ENCODE results near the gene IRAG1.

Gene IRAG1

GRCh38 chr11:10679644-10680043 is 13.9 kb downstream of the IRAG1 start (continued):
- TF ChIP-seq ZNF518A (tag by site-specific recombination; conservative IDR thresholded peaks at IDR 0.05; ENCODE audit: low read depth) (no peak), PRDM10 (tag by site-specific recombination; IDR thresholded peaks at IDR 0.05) (no peak), ZNF292 (tag by site-specific recombination; IDR thresholded peaks at IDR 0.05; ENCODE audit: borderline replicate concordance, low read depth) (no peak), ZNF132 (tag by site-specific recombination; IDR thresholded peaks at IDR 0.05; ENCODE audit: borderline replicate concordance) (no peak), ZBTB7A (tag by site-specific recombination; IDR thresholded peaks at IDR 0.05; ENCODE audit: low read depth) (no peak), GLI4 (tag by site-specific recombination; IDR thresholded peaks at IDR 0.05) (no peak), ZNF521 (tag by site-specific recombination; IDR thresholded peaks at IDR 0.05) (no peak)

GRCh38 chr11:10678101-10678500 is 15.5 kb downstream of the IRAG1 start:
- no peak for TF ChIP-seq ZNF140 (tag by site-specific recombination; IDR thresholded peaks at IDR 0.05)
- TF ChIP-seq ZNF513 (tag by site-specific recombination; IDR thresholded peaks at IDR 0.05) = no peak
- TF ChIP-seq OSR2 (tag by site-specific recombination; IDR thresholded peaks at IDR 0.05) = no peak
- no peak for TF ChIP-seq ZNF571 (tag by site-specific recombination; IDR thresholded peaks at IDR 0.05)
- TF ChIP-seq REST (tag by site-specific recombination; IDR thresholded peaks at IDR 0.05) = no peak
- no peak for TF ChIP-seq ZNF621 (tag by site-specific recombination; IDR thresholded peaks at IDR 0.05)
- TF ChIP-seq ZNF248 (tag by site-specific recombination; IDR thresholded peaks at IDR 0.05) = no peak
- no peak for TF ChIP-seq ZNF433 (tag by site-specific recombination; IDR thresholded peaks at IDR 0.05; ENCODE audit: low read depth)
- TF ChIP-seq HOXD13 (CRISPR knock-in tag; IDR thresholded peaks at IDR 0.05; ENCODE audit: borderline replicate concordance) = no peak
- no peak for TF ChIP-seq ZNF391 (tag by site-specific recombination; IDR thresholded peaks at IDR 0.05; ENCODE audit: borderline replicate concordance, low read depth)
- TF ChIP-seq ZNF654 (tag by site-specific recombination; IDR thresholded peaks at IDR 0.05; ENCODE audit: low read depth) = no peak
- TF ChIP-seq ZNF292 (tag by site-specific recombination; IDR thresholded peaks at IDR 0.05; ENCODE audit: borderline replicate concordance, low read depth) = no peak
- Histone ChIP-seq H3K36me3 (ENCODE audit: control insufficient read depth in 2 of 2, insufficient read depth in 1 of 2, low read length in 2 of 2) (no peaks in the 10 kb centered on the region), H3K4me3 (ENCODE audit: low read depth, low read length) (no peak overlapping the region), H3K4me1 (ENCODE audit: control insufficient read depth, insufficient read depth, low read length) (no peaks in the 10 kb centered on the region), H3K9me3 (ENCODE audit: control insufficient read depth, insufficient read depth, low read depth, low read length) (no peaks in the 10 kb centered on the region), H3K27ac (ENCODE audit: extremely low read depth, low read depth, low read length) (no peak overlapping the region)
- ChIA-PET POLR2A (no interaction called here), CTCF (interaction anchor here (2.0 kb wide), 1 partner anchor 23 kb away, joined by 6 read pairs; no protein-coding TSS in a partner anchor)
